Measurements from ENCODE around the gene FCRL5.

Gene FCRL5

DNA sequence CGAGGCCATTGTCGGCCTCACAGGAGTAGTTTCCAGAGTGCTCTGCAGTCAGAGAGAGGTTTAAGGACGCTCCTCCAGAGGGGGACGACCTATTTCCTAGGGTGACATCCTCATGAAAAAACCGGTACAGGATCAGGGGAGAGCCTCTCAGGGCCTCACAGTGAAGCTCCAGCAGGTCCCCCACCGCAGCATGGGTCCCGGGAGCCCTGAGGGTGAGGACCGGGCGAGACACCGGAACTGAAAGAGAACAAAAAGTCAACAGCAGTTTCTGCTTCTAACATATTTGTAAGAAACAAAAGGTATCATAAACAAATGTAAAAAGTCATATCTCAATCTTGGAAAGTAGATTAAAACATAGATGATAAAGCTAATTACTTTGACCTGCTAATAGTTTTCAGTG is 31.3 kb downstream of the FCRL5 start:
- TF ChIP-seq, protein P1, sequence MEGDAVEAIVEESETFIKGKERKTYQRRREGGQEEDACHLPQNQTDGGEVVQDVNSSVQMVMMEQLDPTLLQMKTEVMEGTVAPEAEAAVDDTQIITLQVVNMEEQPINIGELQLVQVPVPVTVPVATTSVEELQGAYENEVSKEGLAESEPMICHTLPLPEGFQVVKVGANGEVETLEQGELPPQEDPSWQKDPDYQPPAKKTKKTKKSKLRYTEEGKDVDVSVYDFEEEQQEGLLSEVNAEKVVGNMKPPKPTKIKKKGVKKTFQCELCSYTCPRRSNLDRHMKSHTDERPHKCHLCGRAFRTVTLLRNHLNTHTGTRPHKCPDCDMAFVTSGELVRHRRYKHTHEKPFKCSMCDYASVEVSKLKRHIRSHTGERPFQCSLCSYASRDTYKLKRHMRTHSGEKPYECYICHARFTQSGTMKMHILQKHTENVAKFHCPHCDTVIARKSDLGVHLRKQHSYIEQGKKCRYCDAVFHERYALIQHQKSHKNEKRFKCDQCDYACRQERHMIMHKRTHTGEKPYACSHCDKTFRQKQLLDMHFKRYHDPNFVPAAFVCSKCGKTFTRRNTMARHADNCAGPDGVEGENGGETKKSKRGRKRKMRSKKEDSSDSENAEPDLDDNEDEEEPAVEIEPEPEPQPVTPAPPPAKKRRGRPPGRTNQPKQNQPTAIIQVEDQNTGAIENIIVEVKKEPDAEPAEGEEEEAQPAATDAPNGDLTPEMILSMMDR (IDR thresholded peaks at IDR 0.05): no peak

DNA sequence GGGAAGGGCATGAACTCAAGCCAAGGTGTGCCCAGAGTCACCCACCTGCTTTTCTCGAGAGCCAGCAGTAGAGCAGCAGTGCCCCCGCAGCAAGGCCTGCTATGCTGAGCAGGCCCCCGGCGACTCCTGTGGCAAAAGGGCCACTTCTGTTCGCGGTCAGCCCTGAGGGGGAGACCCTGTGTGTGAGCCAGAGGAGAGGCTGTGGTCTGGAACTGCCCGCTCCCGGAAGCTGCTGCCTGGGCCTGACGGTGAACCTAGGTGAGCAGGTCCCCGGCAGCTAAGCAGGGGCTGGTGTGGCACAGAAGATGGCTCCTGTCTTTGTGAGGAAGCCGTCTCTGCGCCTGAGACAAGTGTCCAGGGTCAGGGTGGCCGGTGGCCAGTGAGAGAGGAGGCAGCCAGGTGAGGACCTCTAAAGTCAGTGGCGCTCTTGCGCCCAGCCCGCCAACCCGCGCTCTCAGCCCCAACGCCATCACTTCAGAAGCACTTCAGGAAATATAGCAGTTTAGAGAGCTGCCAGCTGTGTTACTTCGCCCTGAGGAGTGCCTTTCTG is 31.9 kb downstream of the FCRL5 start:
- TF ChIP-seq, protein P1 (IDR thresholded peaks at IDR 0.05): no peak

DNA sequence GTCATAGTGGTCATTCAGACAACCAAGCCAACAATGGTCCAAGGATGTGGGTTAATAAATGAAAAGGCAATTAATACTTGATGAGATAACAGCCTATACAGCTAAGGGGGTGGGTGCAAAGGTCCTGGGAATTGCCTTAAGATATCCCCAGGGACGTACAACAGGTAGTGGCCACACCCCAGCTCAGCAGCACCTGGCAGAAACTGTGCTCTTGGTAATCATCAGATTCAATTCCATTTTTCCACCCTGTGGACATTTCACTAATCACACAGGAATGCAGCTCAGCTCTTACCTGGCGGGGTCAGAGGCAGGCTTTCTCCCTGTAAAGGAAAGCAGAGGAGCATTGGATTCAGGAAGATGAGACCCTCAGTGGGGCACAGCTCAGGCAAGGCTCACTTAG is 32.9 kb downstream of the FCRL5 start:
- TF ChIP-seq, protein P1 (IDR thresholded peaks at IDR 0.05): no peak

DNA sequence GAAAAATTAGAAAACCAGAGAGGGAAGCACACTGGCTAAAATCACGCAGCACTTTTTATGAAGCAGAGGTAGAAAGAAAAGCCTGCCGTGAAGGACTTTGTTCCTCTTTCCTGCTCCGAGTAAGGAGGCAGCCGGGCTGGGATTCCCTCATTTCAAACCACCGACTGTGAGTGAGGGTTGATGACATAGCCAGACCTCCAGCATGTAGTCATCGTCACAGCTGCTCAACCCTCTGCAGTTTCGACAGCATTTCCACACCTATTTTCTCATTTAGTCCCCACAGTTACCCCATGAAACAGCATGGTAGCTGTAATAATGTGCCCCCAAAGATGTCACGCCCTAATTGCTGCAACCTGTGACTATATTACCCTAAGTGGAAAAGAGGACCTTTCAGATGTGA is 35.3 kb downstream of the FCRL5 start:
- TF ChIP-seq, protein P1 (IDR thresholded peaks at IDR 0.05): no peak

DNA sequence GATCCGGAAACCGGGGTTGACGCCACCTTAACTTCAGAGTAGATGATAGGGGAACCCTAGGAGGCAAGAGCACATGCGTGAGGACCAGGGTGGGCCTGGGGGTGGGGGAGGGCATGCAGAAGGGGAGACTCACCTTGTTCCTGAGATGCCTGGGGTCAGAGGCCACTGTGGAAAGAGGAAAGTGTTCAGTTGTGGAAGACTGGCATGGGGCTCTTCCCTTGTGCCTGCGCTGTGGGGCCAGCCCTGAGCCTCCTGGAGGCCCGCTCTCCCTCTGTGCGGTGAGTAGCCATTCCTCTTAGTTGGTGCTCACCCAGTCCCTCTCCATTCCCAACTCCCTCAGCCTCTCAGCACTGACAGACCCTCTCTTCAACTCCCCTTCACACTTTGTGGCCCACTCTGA is 36.6 kb downstream of the FCRL5 start:
- TF ChIP-seq, protein P1 (IDR thresholded peaks at IDR 0.05): no peak

DNA sequence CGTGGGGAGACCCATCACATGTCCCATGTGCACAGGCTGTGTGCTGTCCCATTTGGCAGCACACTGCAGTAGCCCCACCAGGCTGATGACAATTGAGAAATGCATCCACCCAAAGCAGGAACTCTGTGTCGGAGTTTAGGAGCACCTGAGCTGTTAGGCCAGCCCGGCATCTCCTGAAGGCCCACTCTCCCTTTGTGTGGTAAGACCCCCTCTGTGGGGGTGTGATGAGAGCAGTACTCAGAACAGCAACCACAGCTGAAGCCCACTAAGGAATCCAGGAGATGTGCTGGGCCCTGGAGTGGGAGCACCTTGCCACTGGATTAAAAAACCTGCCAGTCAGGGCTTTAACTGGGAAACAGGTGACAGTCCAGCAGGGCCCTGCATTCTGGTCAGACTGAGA is 37.2 kb downstream of the FCRL5 start:
- TF ChIP-seq, protein P1 (IDR thresholded peaks at IDR 0.05): no peak

DNA sequence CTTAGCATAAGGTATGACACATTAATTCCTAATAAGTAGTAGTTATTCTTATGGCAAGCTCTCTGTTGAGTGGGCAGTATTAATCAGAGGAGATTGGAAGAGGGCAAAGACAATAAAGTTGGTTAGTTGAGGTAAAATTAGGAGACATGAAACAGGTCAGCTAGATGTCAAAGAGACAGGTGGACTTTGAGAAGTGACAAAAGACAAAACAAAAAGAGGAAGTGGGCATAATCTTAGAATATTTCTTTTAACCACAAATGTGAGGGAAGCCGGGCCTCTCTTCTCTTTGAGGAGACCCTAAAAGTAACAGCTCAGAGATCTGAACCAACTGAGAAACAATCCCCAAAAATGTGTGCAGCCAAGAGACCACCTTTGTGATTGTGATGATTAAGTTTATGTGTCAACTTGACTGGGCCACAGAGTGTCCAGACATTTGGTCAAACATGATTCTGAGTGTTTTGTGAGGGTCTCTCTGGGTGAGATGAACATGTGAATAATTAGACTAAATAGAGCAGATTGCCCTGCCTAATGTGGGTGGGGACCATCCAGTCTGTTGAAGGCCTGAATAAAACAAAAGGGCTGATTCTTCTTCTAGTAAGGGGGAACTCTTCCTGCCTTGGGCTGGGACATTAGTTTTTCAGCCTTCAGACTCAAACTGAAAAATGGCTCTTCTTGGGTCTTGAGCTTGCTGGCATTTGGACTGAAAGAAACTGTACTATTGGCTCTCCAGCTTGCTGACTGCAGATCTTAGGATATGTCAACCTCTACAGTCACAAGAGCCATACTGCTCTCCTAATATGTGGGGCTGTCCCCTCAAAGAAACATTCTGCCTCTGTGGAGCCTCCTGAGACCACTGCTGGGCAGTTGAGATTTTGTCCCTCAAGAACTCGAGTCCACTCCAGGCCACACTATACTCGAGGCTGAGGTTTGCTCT is 40.0 kb downstream of the FCRL5 start:
- TF ChIP-seq, protein P1 (IDR thresholded peaks at IDR 0.05): no peak
